ENCODE results near the gene SLC16A12. TPM values are rescaled to one million over a fixed set of nuclear protein-coding genes. Genes with fewer than 3 reads are reported as not detected.

The SLC16A12 gene
- 1 to 10 TPM in 3 of 4 donors, under 1 TPM in 1; 0.97 to 3.1 (median 1.4) TPM for total RNA-seq

- no peaks in the 10 kb centered on the region for H3K36me3 ChIP-seq
- H3K4me3 ChIP-seq = peak within 1 kb of the TSS; percentile 47 to 53 (median 50)
- in situ Hi-C loops (cut with MboI; ENCODE audit: low sequenced_read_pairs in 4 of 4) = no loop called here
- H3K27me3 ChIP-seq = peaks cover 30 to 39% (median 39%) of the 10 kb centered on the region in 3 donors
- no peak for TF ChIP-seq CTCF (IDR thresholded peaks at IDR 0.05 in 4 of 5, conservative IDR thresholded peaks at IDR 0.05 in 1 of 5)
- TF ChIP-seq POLR2A (IDR thresholded peaks at IDR 0.05) = no peak
- intact Hi-C loops (cut with DNase I; ENCODE audit: low total_unique reads) = no loop called here
- H3K9me3 ChIP-seq = no peaks in the 10 kb centered on the region
- peaks cover 0 to 4% of the 10 kb centered on the region in 2 donors for H3K4me1 ChIP-seq
- DNase-seq (no peak), ATAC-seq (peak in 1 of 2 donors; percentile 24)
- H3K27ac ChIP-seq = peak within 1 kb of the TSS; percentile 50 to 62 (median 54)
These were observed at the start of gene SLC16A12 for GRCh38 chr10:89535171-89536012. TSS of gene SLC16A12 (minus strand) at chr10:89535594. CDS start at chr10:89462578, 73,016 bp downstream.

- H3K27me3 ChIP-seq = no peaks in the 10 kb centered on the region
- DNase-seq (no peak), ATAC-seq (no peak)
- intact Hi-C loops (cut with DNase I; ENCODE audit: low total_unique reads) = no loop called here
- H3K4me3 ChIP-seq = no peak overlapping the region
- no peak overlapping the region for H3K27ac ChIP-seq
- H3K9me3 ChIP-seq = no peaks in the 10 kb centered on the region
- in situ Hi-C loops (cut with MboI; ENCODE audit: low sequenced_read_pairs in 4 of 4) = no loop called here
- TF ChIP-seq POLR2A (IDR thresholded peaks at IDR 0.05) = no peak
- TF ChIP-seq CTCF (IDR thresholded peaks at IDR 0.05 in 4 of 5, conservative IDR thresholded peaks at IDR 0.05 in 1 of 5) = no peak
- H3K4me1 ChIP-seq = no peaks in the 10 kb centered on the region
- no peaks in the 10 kb centered on the region for H3K36me3 ChIP-seq
These were observed 46.6 kb upstream of the SLC16A12 start for GRCh38 chr10:89582022-89582421.

GRCh38 chr10:89580243-89580642, 44.8 kb upstream of the SLC16A12 start:
- H3K4me1 ChIP-seq = no peaks in the 10 kb centered on the region
- in situ Hi-C loops (cut with MboI; ENCODE audit: low sequenced_read_pairs in 4 of 4) (no loop called here), intact Hi-C loops (cut with DNase I; ENCODE audit: low total_unique reads) (no loop called here)
- DNase-seq = no peak
- H3K9me3 ChIP-seq = no peaks in the 10 kb centered on the region
- no peaks in the 10 kb centered on the region for H3K36me3 ChIP-seq
- H3K4me3 ChIP-seq = no peak overlapping the region
- H3K27me3 ChIP-seq = no peaks in the 10 kb centered on the region
- no peak for ATAC-seq
- no peak for TF ChIP-seq POLR2A (IDR thresholded peaks at IDR 0.05)
- no peak for TF ChIP-seq CTCF (IDR thresholded peaks at IDR 0.05 in 4 of 5, conservative IDR thresholded peaks at IDR 0.05 in 1 of 5)
- H3K27ac ChIP-seq = no peak overlapping the region

- H3K9me3 ChIP-seq = no peaks in the 10 kb centered on the region
- in situ Hi-C loops (cut with MboI; ENCODE audit: low sequenced_read_pairs in 4 of 4) = loop anchor here in 1 of 4 donors (10.0 kb wide), 1 partner anchor 118 kb away; no protein-coding TSS in a partner anchor
- H3K27me3 ChIP-seq = no peaks in the 10 kb centered on the region
- no peak overlapping the region for H3K4me3 ChIP-seq
- intact Hi-C loops (cut with DNase I; ENCODE audit: low total_unique reads) = no loop called here
- no peak for ATAC-seq
- H3K27ac ChIP-seq = no peak overlapping the region
- DNase-seq = no peak
- no peaks in the 10 kb centered on the region for H3K4me1 ChIP-seq
- TF ChIP-seq POLR2A (IDR thresholded peaks at IDR 0.05) = no peak
- no peaks in the 10 kb centered on the region for H3K36me3 ChIP-seq
These were observed 41.3 kb upstream of the SLC16A12 start for GRCh38 chr10:89576696-89577095.

GRCh38 chr10:89576022-89576421, 40.6 kb upstream of the SLC16A12 start:
- ATAC-seq (no peak), DNase-seq (no peak)
- in situ Hi-C loops (cut with MboI; ENCODE audit: low sequenced_read_pairs in 4 of 4) = loop anchor here in 1 of 4 donors (10.0 kb wide), 1 partner anchor 119 kb away; no protein-coding TSS in a partner anchor
- Histone ChIP-seq H3K4me1 (no peaks in the 10 kb centered on the region), H3K4me3 (no peak overlapping the region), H3K9me3 (no peaks in the 10 kb centered on the region), H3K27ac (no peak overlapping the region), H3K27me3 (no peaks in the 10 kb centered on the region), H3K36me3 (no peaks in the 10 kb centered on the region)
- TF ChIP-seq POLR2A (IDR thresholded peaks at IDR 0.05) = no peak
- TF ChIP-seq CTCF (IDR thresholded peaks at IDR 0.05 in 4 of 5, conservative IDR thresholded peaks at IDR 0.05 in 1 of 5) = no peak
- intact Hi-C loops (cut with DNase I; ENCODE audit: low total_unique reads) = no loop called here
